ENCODE data around the gene IL24. TPM values are rescaled to one million over a fixed set of nuclear protein-coding genes. Genes with fewer than 3 reads are reported as not detected.

Gene IL24
- total RNA-seq, 1 donor from 2014 or later: not detected

DNA sequence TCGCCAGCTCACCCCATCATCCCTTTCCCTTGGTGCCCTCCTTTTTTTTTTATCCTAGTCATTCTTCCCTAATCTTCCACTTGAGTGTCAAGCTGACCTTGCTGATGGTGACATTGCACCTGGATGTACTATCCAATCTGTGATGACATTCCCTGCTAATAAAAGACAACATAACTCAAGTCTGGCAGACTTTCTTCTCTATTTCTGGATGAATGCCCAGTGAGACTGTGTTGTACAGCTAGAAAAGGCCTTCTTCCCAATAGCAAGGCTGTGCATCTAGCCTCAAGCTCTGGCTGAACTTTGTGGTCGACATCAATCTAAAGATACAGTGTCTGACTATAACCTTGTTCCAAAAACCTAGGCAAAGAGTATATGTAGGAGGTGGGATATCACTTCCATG is 6.4 kb downstream of the IL24 start:
- DNase-seq (ENCODE audit: low read depth in 2 of 2): no peak

GRCh38 chr1:206904423-206905142 is 7.3 kb downstream of the IL24 start:
- DNase-seq (ENCODE audit: low read depth in 2 of 2): no peak

- no peak for DNase-seq (ENCODE audit: low read depth in 2 of 2)
Measured at GRCh38 chr1:206905295-206906164, 8.3 kb downstream of the IL24 start.

GRCh38 chr1:206907304-206907991 is 10.2 kb downstream of the IL24 start:
- peak; percentile 31 to 45 for DNase-seq (ENCODE audit: low read depth in 2 of 2)

GRCh38 chr1:206908038-206908437 is 10.8 kb downstream of the IL24 start:
- no peak for DNase-seq (ENCODE audit: low read depth in 2 of 2)

DNA sequence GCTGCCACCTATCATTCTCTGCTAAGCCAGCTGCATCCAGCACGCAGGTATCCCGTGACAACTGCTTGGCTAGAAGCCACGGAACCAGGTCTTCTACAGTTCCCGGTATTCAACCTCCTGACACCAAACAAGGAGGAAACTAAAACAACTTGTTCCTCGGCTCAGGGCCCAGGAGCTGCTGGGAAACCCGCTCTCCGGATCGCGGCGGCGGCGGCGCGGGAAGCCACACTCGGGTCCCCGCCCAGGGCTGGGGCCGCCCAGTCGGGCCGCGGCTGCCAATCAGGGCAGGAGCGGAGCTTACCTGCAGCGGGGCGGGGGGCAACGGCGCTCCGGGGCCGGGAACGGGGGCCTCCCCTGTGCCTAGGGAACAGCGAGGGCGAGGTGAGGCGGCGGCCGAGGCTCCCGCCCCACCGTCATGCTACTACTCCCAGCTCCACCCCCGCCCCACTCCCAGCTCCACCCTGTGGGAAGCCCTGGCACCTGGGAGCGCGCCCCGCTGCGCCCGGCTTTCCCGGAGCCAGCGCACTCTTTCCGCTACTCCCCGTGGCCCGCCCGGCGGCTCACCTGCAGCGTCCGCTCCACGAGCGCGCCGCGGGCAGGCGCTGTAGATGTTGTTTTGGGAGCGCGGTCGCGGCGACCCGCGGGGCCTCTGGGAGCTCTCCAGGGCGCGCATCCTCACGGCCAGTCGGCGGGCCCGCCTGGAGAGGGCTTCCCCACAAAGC is 12.1 kb downstream of the IL24 start:
- peak in 1 of 2 donors; percentile 7 for DNase-seq (ENCODE audit: low read depth in 2 of 2)

DNA sequence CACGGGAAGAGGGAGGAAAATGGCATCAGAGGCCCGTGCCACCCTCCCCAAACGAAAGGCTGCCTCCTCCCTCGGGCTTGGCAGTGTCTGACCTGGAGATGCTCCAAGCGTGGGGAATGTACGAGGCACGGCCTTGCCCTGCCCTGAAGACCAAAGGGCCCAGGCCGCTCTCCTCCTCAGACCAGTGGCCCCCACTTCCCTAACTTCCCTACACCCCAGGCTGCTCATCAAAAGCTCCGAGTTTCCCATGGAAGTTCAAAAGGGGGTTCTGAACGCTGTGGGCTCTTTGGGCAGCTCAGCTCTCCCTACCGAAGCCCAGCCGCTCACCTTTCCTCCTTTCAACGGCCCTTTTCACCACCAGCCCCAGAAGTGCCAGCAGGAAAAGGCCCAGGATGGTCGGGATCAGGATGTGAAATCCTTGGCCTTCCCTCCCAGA is 12.7 kb downstream of the IL24 start:
- no peak for DNase-seq (ENCODE audit: low read depth in 2 of 2)

- peak; percentile 68 to 73 for DNase-seq (ENCODE audit: low read depth in 2 of 2)
Measured at GRCh38 chr1:206911064-206911663, 13.9 kb downstream of the IL24 start.

GRCh38 chr1:206912445-206913095 is 15.3 kb downstream of the IL24 start:
- DNase-seq (ENCODE audit: low read depth in 2 of 2): peak; percentile 78 to 85

- no peak for DNase-seq (ENCODE audit: low read depth in 2 of 2)
Measured at GRCh38 chr1:206913766-206914537, 16.7 kb downstream of the IL24 start.

DNA sequence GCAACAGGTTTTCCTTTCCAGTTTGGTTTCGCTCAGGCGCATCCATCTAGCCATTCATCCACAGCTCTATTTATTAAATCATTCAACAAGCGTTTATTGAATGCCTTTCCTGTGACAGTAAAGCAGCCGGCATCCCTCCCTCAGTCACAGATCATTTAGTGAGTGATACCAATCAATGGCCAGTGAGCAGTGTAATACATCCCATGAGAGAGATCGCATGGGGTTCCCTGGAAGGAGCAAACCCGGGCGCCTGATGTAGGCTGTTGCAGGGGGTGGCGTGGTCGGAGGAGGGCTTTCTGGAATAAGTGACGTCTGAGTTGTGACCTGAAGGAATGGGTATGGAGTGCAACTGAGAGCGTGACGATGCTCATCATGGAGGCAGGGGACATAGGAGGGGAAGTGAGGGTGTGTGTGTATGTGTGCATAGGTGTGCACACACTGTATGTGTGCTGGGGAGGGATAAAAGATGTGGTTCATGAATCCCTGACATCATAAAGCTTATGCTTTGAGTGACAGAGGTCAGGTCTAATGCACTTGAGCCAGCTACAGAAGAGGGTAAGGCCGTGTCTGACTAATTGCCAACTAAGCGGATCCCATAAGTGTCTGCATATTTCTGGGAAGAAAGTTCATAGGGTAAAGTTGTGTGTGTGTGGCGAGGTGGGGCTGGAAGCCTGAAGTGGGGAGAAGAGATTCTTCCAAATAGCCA is 17.9 kb downstream of the IL24 start:
- no peak for DNase-seq (ENCODE audit: low read depth in 2 of 2)

DNA sequence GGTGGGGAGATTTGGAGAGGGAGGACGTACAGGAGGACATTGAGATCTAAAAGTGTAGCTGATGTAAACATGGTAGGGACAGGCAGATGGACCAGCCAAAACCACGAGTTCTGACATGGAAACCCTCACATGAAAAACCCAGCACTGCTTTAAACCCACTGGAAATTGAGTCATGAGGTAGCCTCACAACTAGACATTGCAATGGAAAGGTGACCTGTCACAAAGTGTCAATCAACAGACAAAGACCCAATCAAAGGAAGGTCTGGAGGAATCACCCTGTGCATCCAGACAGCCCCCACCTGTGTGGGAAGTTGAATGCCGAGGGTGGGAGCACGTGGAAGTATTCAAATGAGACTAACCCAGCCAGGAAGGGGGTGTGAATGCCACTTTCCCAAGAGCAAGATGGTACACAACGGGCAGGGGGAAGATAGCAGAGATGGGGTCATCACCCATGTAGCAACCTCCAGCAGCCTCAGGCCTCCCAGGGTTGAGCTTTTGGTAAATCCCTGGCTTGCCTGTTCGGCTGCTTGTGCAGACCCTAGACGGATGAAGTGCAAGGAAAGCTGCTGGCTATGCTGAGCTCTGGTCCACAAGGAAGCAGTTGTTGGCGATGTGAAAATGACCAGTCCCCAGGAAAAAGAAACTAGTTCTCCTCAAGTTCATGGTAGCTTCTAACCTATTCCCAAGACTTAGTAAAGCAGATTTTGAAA is 18.9 kb downstream of the IL24 start:
- DNase-seq (ENCODE audit: low read depth in 2 of 2): no peak

DNA sequence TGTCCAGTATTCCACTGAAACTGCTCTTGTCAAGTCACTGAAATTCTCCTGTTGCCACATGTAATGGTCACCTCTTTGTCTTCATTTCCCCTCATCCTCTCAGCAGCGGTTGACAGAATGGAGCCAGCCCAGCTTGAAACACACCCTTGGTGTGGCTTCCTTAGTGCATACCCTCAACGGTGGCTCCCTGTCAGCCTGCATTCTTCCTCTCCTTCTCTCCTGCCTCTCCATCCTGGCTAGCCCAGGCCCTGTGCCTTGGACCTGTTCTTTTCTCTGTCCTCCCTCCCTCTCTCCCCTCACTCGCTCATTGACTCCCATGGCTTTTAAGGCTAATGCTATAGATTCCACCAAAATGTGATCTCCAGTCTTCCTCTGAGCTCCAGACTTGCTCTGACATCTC is 20.8 kb downstream of the IL24 start:
- no peak for DNase-seq (ENCODE audit: low read depth in 2 of 2)

DNA sequence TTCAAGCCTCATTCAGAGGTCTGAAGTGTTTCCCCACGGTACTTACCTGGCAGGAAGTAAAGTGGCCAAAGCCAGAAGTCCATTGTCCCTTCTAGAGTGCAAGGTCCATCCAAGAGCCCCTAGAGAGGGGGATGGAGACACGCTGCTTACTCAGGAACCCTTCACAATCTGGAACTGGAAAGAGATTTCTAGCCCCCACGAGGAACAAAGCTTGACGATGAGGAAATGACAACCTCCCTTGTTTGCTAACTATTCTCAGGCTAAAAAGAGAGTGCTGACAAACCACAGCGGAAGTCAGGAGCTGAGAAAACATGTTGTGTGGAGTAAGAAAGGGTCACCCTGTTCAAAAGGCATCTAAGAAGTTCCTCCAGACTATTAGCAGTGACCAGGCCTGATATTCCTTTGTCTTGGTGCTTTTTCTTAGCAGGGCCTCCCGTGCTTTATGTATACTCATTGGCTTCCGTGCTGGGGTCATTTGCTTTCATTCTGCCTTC is 24.6 kb downstream of the IL24 start, which contains the start of gene FCMR:
FCMR (minus strand) TSS at position 170 of the 494 bp plus-strand sequence; CDS start at position 83, 87 bp downstream.
- peak in 1 of 2 donors; percentile 58 for DNase-seq (ENCODE audit: low read depth in 2 of 2)

DNA sequence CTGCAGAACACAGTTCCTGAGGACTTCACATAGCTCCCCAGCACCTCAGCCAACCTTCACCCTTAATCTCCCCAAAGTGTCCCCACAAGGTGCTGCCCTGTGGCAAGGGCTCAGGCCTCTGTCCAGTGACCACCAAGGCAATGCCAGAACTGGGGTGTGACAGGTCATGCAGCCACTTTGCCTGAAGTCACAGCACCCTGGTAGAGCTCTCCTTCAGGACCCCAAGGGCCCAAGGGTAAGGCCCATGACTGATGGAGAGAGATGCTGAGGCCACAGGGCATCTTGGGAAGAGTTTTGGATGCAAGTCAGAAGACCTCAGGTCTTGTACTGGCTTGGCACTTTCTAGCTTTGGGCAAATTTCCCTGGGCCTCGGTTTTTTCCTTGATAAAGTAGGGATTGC is 25.3 kb downstream of the IL24 start:
- no peak for DNase-seq (ENCODE audit: low read depth in 2 of 2)

- peak in 1 of 2 donors; percentile 14 for DNase-seq (ENCODE audit: low read depth in 2 of 2)
Measured at GRCh38 chr1:206923009-206923960, 26.0 kb downstream of the IL24 start.
